Heart left ventricle (tissue), 13 donors: ENCODE measurements around the gene DYNLT2.

Source experiments
- POLR2A ChIP-seq, 2 donors: fragments of 450-650 bp; IDR thresholded peaks; one replicate each; pipeline ENCODE4 v1.6.1; 2017; ENCODE audit warnings: antibody characterized with exemption in 2 of 2, mild to moderate bottlenecking in 2 of 2, moderate library complexity in 2 of 2
- TF ChIP-seq, protein P1 (sequence below), 12 donors: fragments of 200-600 bp; sonication (generic) in 4 of 12; IDR thresholded peaks; one replicate each; pipeline versions ENCODE4 v1.5.0 to v1.8.0; 2018 to 2022; ENCODE audit warnings: antibody characterized with exemption in 12 of 12, mild to moderate bottlenecking in 5 of 12
- donor health status: ischemic (EF 13 %, LVEDD 7.1; RV severe dilation, severe dysfunction).
- donor health status: DM: no; HTN: yes; CAD: no.
- donor health status: DM: no; HTN: no; CAD: no.
- donor health status: ischemic (EF 25% LVEDD 6.9; RV normal size, moderate dysfunction).
- donor health status: ischemic (EF 25% LVEDD 5.7; RV mildly dilated, moderate dysfunction).
- donor health status: ischemic (EF 35%, LVEDD 5.7; RV mildly dilated, moderate dysfunction).
- donor health status: nonischemic (EF 11% LVEDD 7.7; RV severe dilation, severe dysfunction).
- donor health status: DM: yes; HTN: yes; CAD: no.
- donor health status: PGD.
- donor health status: ischemic (EF 29% LVEDD 5.4; RV normal size, mild dysfunction).
- donor health status: nonischemic (EF 23%, LVEDD 6.1; RV moderate dilation, normal function).

DNA sequence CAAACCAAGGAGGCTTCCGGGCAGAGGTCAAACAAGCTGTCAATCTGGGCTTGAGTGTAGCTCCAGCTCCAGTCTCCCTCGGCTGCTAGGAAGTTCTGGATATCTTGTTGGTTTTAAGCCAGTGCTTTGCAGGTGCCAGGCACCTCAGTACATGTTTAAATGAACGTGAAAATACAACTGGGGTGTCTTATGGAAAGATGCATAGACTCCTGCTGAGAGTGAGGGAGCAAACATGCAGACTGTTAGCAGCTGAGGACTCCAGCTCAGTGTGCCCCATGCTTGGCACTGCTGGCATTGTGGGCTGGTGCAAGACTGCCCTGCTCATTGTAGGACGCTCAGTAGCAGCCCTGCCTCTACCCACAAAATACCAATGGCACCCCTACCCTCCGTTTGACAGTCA, 28.5 kb upstream of the DYNLT2 start:
- TF ChIP-seq, protein P1, sequence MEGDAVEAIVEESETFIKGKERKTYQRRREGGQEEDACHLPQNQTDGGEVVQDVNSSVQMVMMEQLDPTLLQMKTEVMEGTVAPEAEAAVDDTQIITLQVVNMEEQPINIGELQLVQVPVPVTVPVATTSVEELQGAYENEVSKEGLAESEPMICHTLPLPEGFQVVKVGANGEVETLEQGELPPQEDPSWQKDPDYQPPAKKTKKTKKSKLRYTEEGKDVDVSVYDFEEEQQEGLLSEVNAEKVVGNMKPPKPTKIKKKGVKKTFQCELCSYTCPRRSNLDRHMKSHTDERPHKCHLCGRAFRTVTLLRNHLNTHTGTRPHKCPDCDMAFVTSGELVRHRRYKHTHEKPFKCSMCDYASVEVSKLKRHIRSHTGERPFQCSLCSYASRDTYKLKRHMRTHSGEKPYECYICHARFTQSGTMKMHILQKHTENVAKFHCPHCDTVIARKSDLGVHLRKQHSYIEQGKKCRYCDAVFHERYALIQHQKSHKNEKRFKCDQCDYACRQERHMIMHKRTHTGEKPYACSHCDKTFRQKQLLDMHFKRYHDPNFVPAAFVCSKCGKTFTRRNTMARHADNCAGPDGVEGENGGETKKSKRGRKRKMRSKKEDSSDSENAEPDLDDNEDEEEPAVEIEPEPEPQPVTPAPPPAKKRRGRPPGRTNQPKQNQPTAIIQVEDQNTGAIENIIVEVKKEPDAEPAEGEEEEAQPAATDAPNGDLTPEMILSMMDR (IDR thresholded peaks at IDR 0.05) = no peak
- TF ChIP-seq POLR2A (IDR thresholded peaks at IDR 0.05) = no peak
